Osteoblast (primary cell): Measurements from ENCODE around the gene MEG3. TPM values are rescaled to one million over a fixed set of nuclear protein-coding genes. Genes with fewer than 3 reads are reported as not detected.
"Not testable (repeated sequence)": the region's sequence is repeated elsewhere in the genome, so short reads cannot be mapped to it uniquely, and the experiment has no call there.

Experiments used
- DNase-seq: peaks from one replicate; pipeline ENCODE4 v3.0.0; 2011; ENCODE audit warnings: low spot score, mixed read lengths; ENCODE audit not compliant: insufficient read length; ENCODE audit errors: missing footprints
- H2AFZ ChIP-seq: 2 replicates; pipeline ENCODE4 v1.6.0; 2011; ENCODE audit warnings: mild to moderate bottlenecking, low read length
- H3K27ac ChIP-seq: 2 replicates; pipeline ENCODE4 v1.5.1; 2011; ENCODE audit warnings: mild to moderate bottlenecking, low read depth, low read length, moderate library complexity
- H3K27me3 ChIP-seq: 2 replicates; pipeline ENCODE4 v1.6.0; 2012; ENCODE audit warnings: mild to moderate bottlenecking, control low read depth, inconsistent platforms, low read length, moderate library complexity; ENCODE audit not compliant: insufficient read depth
- H3K36me3 ChIP-seq: 2 replicates; pipeline ENCODE4 v1.5.1; 2011; ENCODE audit warnings: mild to moderate bottlenecking, low read length, control low read depth, moderate library complexity; ENCODE audit not compliant: insufficient read depth
- H3K4me1 ChIP-seq: 2 replicates; pipeline ENCODE4 v1.5.1; 2011; ENCODE audit warnings: mild to moderate bottlenecking, low read length, control low read depth, moderate library complexity; ENCODE audit not compliant: insufficient read depth
- H3K4me2 ChIP-seq: 2 replicates; pipeline ENCODE4 v1.6.0; 2011; ENCODE audit warnings: mild to moderate bottlenecking, low read length; ENCODE audit not compliant: insufficient read depth
- H3K4me3 ChIP-seq: fragments of 200-600 bp; sonication (generic); 3 replicates; pipeline ENCODE4 v1.5.1; 2012; ENCODE audit warnings: mild to moderate bottlenecking, low read length, inconsistent platforms; ENCODE audit not compliant: insufficient read depth
- H3K79me2 ChIP-seq: 2 replicates; pipeline ENCODE4 v1.6.0; 2012; ENCODE audit warnings: mild to moderate bottlenecking, low read length, control low read depth, inconsistent platforms; ENCODE audit not compliant: insufficient read depth
- H3K9me3 ChIP-seq: 2 replicates; pipeline ENCODE4 v1.5.1; 2011; ENCODE audit warnings: low read depth, low read length, control low read depth
- H4K20me1 ChIP-seq: 2 replicates; pipeline ENCODE4 v1.6.0; 2012; ENCODE audit warnings: mild to moderate bottlenecking, low read length, control low read depth; ENCODE audit not compliant: insufficient read depth
- CTCF ChIP-seq: IDR thresholded peaks from 2 replicates; pipeline ENCODE4 v1.5.1; 2011; ENCODE audit warnings: mild to moderate bottlenecking, low read depth, low read length, moderate library complexity; ENCODE audit errors: extremely low read depth
- total RNA-seq: library from RNA; depleted of rRNA; stranded (reverse); fragments of >200 nt; gene quantifications from 2 replicates; pipeline ENCODE4 v1.2.3, GENCODE V29; 2012

The MEG3 gene
- total RNA-seq, 1 donor = 200 TPM

- no peaks in the 10 kb centered on the region for H3K36me3 ChIP-seq
- H4K20me1 ChIP-seq = no peaks in the 10 kb centered on the region
- peaks cover 10% of the 10 kb centered on the region for H3K27me3 ChIP-seq
- H3K9me3 ChIP-seq = no peaks in the 10 kb centered on the region
- H3K4me2 ChIP-seq = no peak overlapping the region
- no peak overlapping the region for H3K27ac ChIP-seq
- peaks cover 7% of the 10 kb centered on the region for H3K4me1 ChIP-seq
- H2AFZ ChIP-seq = peak overlapping the region; percentile 76
- TF ChIP-seq CTCF = no peak
- DNase-seq = no peak
- H3K4me3 ChIP-seq = no peak overlapping the region
- H3K79me2 ChIP-seq = no peaks in the 10 kb centered on the region
Measured at GRCh38 chr14:100816286-100816949, 9.5 kb upstream of the MEG3 start.

GRCh38 chr14:100816950-100817901 lies 8.7 kb upstream of the MEG3 start:
- H3K4me2 ChIP-seq = no peak overlapping the region
- H3K27me3 ChIP-seq = peaks cover 10% of the 10 kb centered on the region
- H3K4me3 ChIP-seq = no peak overlapping the region
- H4K20me1 ChIP-seq = no peaks in the 10 kb centered on the region
- H3K36me3 ChIP-seq = no peaks in the 10 kb centered on the region
- peak; percentile 55 for DNase-seq
- no peak overlapping the region for H3K27ac ChIP-seq
- no peak overlapping the region for H2AFZ ChIP-seq
- TF ChIP-seq CTCF = no peak
- no peaks in the 10 kb centered on the region for H3K9me3 ChIP-seq
- H3K4me1 ChIP-seq = peaks cover 7% of the 10 kb centered on the region
- H3K79me2 ChIP-seq = no peaks in the 10 kb centered on the region

- Histone ChIP-seq H3K9me3 (no peaks in the 10 kb centered on the region), H3K27ac (no peak overlapping the region), H2AFZ (peak overlapping the region; percentile 59), H3K79me2 (no peaks in the 10 kb centered on the region), H3K4me1 (peaks cover 7% of the 10 kb centered on the region), H3K4me2 (no peak overlapping the region), H3K36me3 (no peaks in the 10 kb centered on the region), H3K4me3 (no peak overlapping the region), H3K27me3 (peaks cover 11% of the 10 kb centered on the region), H4K20me1 (no peaks in the 10 kb centered on the region)
- DNase-seq = peak; percentile 27
- TF ChIP-seq CTCF = no peak
Measured at GRCh38 chr14:100818221-100818699, 7.7 kb upstream of the MEG3 start.

GRCh38 chr14:100818923-100819322 lies 7.0 kb upstream of the MEG3 start:
- H3K27ac ChIP-seq, H3K4me1 ChIP-seq, H3K4me2 ChIP-seq, H2AFZ ChIP-seq, H3K36me3 ChIP-seq, H3K9me3 ChIP-seq, DNase-seq, H4K20me1 ChIP-seq, H3K4me3 ChIP-seq, H3K79me2 ChIP-seq: not testable (repeated sequence)
- peaks cover 11% of the 10 kb centered on the region for H3K27me3 ChIP-seq
